GM10248 (cell line): Measurements from ENCODE around the gene SLC10A1.

Experiments used
- CTCF ChIA-PET: fragments of 300-600 bp; sonication (Branson Sonifier 250); formaldehyde crosslinking; extraction: SDS; loops from one replicate; lab custom pipeline; 2021; ENCODE audit warnings: antibody characterized with exemption; lab: Yijun Ruan, JAX
- POLR2A ChIA-PET: fragments of 350-650 bp; sonication (Branson Sonifier 250); formaldehyde crosslinking; extraction: SDS; loops from one replicate; lab custom pipeline; 2020; ENCODE audit warnings: antibody characterized with exemption; lab: Yijun Ruan, JAX
- DNase-seq: peaks from one replicate; pipeline ENCODE4 v3.0.0; 2012; ENCODE audit errors: extremely low spot score
- CTCF ChIP-seq: IDR thresholded peaks from 2 replicates; pipeline ENCODE4 v1.5.1; 2012; ENCODE audit warnings: mild to moderate bottlenecking, low read depth; ENCODE audit errors: extremely low read depth, missing control alignments, control extremely low read depth

Gene SLC10A1

DNA sequence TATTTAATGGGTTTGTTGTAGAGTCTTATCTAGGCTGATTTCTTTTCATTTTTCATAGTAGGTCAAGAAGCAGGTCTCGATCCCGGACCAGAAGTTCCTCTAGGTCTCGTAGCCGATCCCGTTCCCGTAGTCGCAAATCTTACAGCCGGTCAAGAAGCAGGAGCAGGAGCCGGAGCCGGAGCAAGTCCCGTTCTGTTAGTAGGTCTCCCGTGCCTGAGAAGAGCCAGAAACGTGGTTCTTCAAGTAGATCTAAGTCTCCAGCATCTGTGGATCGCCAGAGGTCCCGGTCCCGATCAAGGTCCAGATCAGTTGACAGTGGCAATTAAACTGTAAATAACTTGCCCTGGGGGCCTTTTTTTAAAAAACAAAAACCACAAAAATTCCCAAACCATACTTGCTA lies 25.9 kb downstream of the SLC10A1 start:
- ChIA-PET POLR2A (interaction anchor here (0.8 kb wide), 1 partner anchor 10 kb away, joined by 3 read pairs; no protein-coding TSS in a partner anchor), CTCF (no interaction called here)
- no peak for TF ChIP-seq CTCF
- DNase-seq, result no peak

- no peak for TF ChIP-seq CTCF
- CTCF ChIA-PET, result no interaction called here
- no peak for DNase-seq
- POLR2A ChIA-PET, result interaction anchor here (0.7 kb wide), 1 partner anchor 18 kb away, joined by 4 read pairs; no protein-coding TSS in a partner anchor
These were observed 26.5 kb downstream of the SLC10A1 start for GRCh38 chr14:69770559-69770958.

GRCh38 chr14:69769623-69770022 lies 27.4 kb downstream of the SLC10A1 start:
- no peak for DNase-seq
- CTCF ChIA-PET, result no interaction called here
- TF ChIP-seq CTCF, result no peak
- POLR2A ChIA-PET, result no interaction called here

DNA sequence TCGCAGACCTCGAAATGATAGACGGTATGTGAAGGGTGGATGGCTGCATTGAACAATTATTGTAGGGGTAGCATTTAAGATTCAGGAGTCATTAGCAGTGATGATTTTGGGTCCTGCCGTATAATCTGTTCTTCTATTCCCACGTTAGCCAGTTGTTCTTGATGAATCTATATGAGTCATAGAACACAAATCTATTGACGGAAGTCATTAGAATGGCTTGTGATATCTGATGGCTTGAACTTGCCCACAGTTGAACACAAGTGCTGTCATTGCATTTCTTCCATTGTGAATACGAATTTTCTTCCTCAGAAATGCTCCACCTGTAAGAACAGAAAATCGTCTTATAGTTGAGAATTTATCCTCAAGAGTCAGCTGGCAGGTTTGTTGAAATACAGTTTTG lies 28.2 kb downstream of the SLC10A1 start:
- ChIA-PET CTCF (no interaction called here), POLR2A (interaction anchor here (1.2 kb wide), 1 partner anchor 9 kb away, joined by 3 read pairs; no protein-coding TSS in a partner anchor)
- DNase-seq, result no peak
- TF ChIP-seq CTCF, result no peak

GRCh38 chr14:69767369-69767999 lies 29.6 kb downstream of the SLC10A1 start:
- POLR2A ChIA-PET, result interaction anchor here (0.8 to 3.3 kb wide), 5 partner anchors 8 to 370 kb away, joined by 3 to 13 read pairs (median 3); partner anchors contain the start of gene ERH
- peak; percentile 95 for DNase-seq
- CTCF ChIA-PET, result interaction anchor here (1.5 to 2.9 kb wide), 2 partner anchors 16 to 183 kb away, joined by 4 to 10 read pairs; no protein-coding TSS in a partner anchor
- TF ChIP-seq CTCF, result no peak

DNA sequence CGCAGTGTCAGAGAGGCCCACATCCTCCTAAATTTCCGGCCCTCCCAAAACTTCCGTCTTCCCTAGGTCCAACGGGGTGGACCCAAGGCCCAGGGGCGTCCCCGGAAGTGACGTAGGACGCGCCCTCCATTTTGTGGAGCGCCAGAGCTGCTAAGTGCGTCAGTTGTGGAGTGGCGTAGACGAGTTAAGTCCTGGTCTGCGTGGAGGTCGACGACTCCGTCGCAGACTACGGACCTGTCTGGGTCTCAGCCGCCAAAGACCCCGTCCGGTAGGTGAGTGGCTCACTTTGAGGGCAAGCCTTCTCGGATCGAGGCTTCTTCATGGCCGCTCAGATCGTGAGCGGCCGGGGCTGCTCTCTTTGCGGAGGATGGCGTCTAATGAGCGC lies 30.1 kb downstream of the SLC10A1 start, which contains the start of gene SRSF5:
Gene SRSF5 (plus strand): TSS at position 159 of the 385 bp plus-strand sequence. CDS start 1,015 bp downstream, outside the sequence.
- TF ChIP-seq CTCF, result no peak
- DNase-seq, result peak; percentile 92
- CTCF ChIA-PET, result interaction anchor here (0.9 to 2.9 kb wide), 4 partner anchors 15 to 246 kb away, joined by 3 to 10 read pairs (median 4); no protein-coding TSS in a partner anchor
- POLR2A ChIA-PET, result interaction anchor here (0.5 to 3.3 kb wide), 8 partner anchors 9 to 901 kb away, joined by 3 to 13 read pairs (median 3); partner anchors contain the start of gene ERH
